Loucy (cell line): ENCODE results near the gene SLC20A1.

Experiments
- H2AFZ ChIP-seq: fragments of 200-600 bp; sonication (generic); 2 replicates; pipeline ENCODE4 v1.6.0; 2016; ENCODE audit warnings: antibody characterized with exemption, mild to moderate bottlenecking, low read length, moderate library complexity
- H3F3A ChIP-seq: fragments of 200-600 bp; 2 replicates; pipeline ENCODE4 v1.6.0; 2016; ENCODE audit warnings: antibody characterized with exemption, low read depth, mild to moderate bottlenecking
- H3K27me3 ChIP-seq: fragments of 200-600 bp; sonication (generic); 2 replicates; pipeline ENCODE4 v1.6.1; 2014; ENCODE audit warnings: low read length, mild to moderate bottlenecking; ENCODE audit not compliant: insufficient read depth, poor library complexity, severe bottlenecking
- H3K36me3 ChIP-seq: fragments of 200-600 bp; sonication (generic); 2 replicates; pipeline ENCODE4 v1.6.1; 2016; ENCODE audit warnings: low read length; ENCODE audit not compliant: insufficient read depth
- H3K4me1 ChIP-seq: fragments of 200-600 bp; sonication (generic); 2 replicates; pipeline ENCODE4 v1.5.1; 2014; ENCODE audit warnings: low read length, mild to moderate bottlenecking; ENCODE audit not compliant: insufficient read depth, poor library complexity, severe bottlenecking
- H3K4me2 ChIP-seq: fragments of 200-600 bp; sonication (generic); 2 replicates; pipeline ENCODE4 v1.6.0; 2014; ENCODE audit warnings: antibody characterized with exemption, low read length, low read depth, mild to moderate bottlenecking; ENCODE audit not compliant: poor library complexity, severe bottlenecking
- H3K4me3 ChIP-seq: fragments of 200-600 bp; sonication (generic); 2 replicates; pipeline ENCODE4 v1.5.1; 2014; ENCODE audit warnings: low read length, mild to moderate bottlenecking, mixed read lengths; ENCODE audit not compliant: poor library complexity, severe bottlenecking
- H3K79me2 ChIP-seq: fragments of 200-600 bp; sonication (generic); 2 replicates; pipeline ENCODE4 v1.6.1; 2014; ENCODE audit warnings: low read length; ENCODE audit not compliant: insufficient read depth
- H3K9ac ChIP-seq: fragments of 200-600 bp; sonication (generic); 2 replicates; pipeline ENCODE4 v1.6.0; 2014; ENCODE audit warnings: mild to moderate bottlenecking, low read depth, low read length, moderate library complexity; ENCODE audit not compliant: poor library complexity, severe bottlenecking
- H3K9me2 ChIP-seq: fragments of 200-600 bp; sonication (generic); replicated peaks from 2 replicates; pipeline ENCODE4 v1.6.1; 2016; ENCODE audit warnings: low read depth, low read length, mixed read lengths
- H3K9me3 ChIP-seq: fragments of 200-600 bp; sonication (generic); 2 replicates; pipeline ENCODE4 v1.6.1; 2014; ENCODE audit warnings: mild to moderate bottlenecking, antibody characterized with exemption, low read length, low read depth; ENCODE audit not compliant: insufficient read depth
- H4K20me1 ChIP-seq: fragments of 200-600 bp; sonication (generic); 2 replicates; pipeline ENCODE4 v1.6.0; 2014; ENCODE audit warnings: antibody characterized with exemption, low read length, mild to moderate bottlenecking; ENCODE audit not compliant: insufficient read depth, poor library complexity, severe bottlenecking
- EZH2phosphoT487 ChIP-seq: fragments of 200-600 bp; IDR thresholded peaks from 2 replicates; pipeline ENCODE4 v1.6.1; 2018; ENCODE audit warnings: antibody characterized with exemption, mild to moderate bottlenecking, moderate library complexity, borderline replicate concordance
- TF ChIP-seq, protein P1 (sequence below): fragments of 200-600 bp; sonication (generic); conservative IDR thresholded peaks from 2 replicates; pipeline ENCODE4 v1.5.1; 2014; ENCODE audit warnings: mild to moderate bottlenecking, antibody characterized with exemption, low read length

Gene SLC20A1

DNA sequence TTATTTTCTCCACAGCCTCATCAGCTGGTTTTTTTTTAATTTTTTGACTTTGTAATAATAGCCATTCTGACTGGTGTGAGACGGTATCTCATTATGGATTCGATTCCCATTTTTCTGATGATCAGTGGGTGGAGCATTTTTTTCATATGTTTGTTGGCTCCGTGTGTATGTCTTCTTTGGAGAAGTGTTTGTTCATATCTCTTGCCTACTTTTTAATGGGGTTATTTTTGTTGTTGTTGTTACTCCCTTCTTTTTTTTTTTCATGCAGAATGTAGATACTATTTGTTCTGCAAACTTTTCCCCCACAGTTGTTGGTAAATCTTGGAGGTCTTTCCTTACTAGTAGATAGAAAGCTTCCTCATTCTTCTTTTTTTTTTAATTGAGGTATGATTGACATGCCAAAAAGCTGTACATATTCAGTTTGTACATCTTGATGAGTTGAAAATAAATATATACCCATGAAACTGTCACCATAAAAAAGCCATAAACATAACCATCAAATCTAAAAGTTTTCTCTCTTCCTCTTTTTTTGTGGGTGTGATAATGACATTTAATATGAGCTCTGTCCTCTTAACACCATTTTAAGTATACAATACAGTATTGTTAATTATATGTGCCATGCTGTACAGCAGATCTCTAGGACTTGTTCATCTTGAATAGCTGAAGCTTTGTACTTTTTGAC, 53.2 kb downstream of the SLC20A1 start:
- H3K36me3 ChIP-seq, result no peaks in the 10 kb centered on the region
- H2AFZ ChIP-seq, result no peak overlapping the region
- no peaks in the 10 kb centered on the region for H4K20me1 ChIP-seq
- H3K79me2 ChIP-seq, result no peaks in the 10 kb centered on the region
- H3K9me3 ChIP-seq, result no peaks in the 10 kb centered on the region
- H3K9ac ChIP-seq, result no peak overlapping the region
- H3K4me2 ChIP-seq, result no peak overlapping the region
- no peaks in the 10 kb centered on the region for H3F3A ChIP-seq
- no peaks in the 10 kb centered on the region for H3K27me3 ChIP-seq
- TF ChIP-seq EZH2phosphoT487, result no peak
- TF ChIP-seq, protein P1, sequence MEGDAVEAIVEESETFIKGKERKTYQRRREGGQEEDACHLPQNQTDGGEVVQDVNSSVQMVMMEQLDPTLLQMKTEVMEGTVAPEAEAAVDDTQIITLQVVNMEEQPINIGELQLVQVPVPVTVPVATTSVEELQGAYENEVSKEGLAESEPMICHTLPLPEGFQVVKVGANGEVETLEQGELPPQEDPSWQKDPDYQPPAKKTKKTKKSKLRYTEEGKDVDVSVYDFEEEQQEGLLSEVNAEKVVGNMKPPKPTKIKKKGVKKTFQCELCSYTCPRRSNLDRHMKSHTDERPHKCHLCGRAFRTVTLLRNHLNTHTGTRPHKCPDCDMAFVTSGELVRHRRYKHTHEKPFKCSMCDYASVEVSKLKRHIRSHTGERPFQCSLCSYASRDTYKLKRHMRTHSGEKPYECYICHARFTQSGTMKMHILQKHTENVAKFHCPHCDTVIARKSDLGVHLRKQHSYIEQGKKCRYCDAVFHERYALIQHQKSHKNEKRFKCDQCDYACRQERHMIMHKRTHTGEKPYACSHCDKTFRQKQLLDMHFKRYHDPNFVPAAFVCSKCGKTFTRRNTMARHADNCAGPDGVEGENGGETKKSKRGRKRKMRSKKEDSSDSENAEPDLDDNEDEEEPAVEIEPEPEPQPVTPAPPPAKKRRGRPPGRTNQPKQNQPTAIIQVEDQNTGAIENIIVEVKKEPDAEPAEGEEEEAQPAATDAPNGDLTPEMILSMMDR, result no peak
- H3K4me1 ChIP-seq, result peaks cover 26% of the 10 kb centered on the region
- H3K4me3 ChIP-seq, result no peak overlapping the region
- no peaks in the 10 kb centered on the region for H3K9me2 ChIP-seq

DNA sequence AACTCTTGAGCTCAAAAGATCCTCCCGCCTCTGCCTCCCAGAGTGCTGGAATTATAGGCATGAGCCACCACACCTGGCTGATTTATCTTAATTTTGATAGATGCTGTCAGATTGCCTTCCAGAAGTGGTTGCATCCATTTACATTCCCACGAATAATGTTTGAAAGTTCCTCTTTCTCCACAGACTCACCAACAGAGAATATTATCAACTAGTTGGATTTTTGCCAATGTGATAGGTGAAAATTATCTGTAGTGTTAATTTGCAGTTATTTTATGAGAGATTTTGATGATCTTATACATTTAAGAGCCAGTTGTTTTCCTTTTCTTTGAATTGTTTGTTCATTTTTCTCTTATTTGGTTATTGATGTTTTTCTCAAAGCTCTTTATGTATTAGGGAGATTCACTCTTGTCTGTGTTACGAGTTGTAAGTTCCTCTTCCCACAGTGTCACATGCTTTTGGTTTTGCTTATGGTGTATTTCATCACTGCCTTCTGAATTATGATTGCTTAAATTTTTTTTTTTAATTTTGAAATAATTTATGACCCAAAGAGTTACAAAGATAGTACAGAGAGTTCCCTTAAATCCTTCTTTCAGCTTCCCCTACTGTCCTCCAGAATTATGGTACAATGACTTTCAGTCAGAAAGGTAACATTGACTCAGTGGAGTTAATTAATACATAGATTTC, 54.4 kb downstream of the SLC20A1 start:
- H3K79me2 ChIP-seq, result no peaks in the 10 kb centered on the region
- H3K27me3 ChIP-seq, result no peaks in the 10 kb centered on the region
- no peak for TF ChIP-seq EZH2phosphoT487
- TF ChIP-seq, protein P1, result no peak
- no peaks in the 10 kb centered on the region for H3K36me3 ChIP-seq
- no peak overlapping the region for H2AFZ ChIP-seq
- no peaks in the 10 kb centered on the region for H3K9me2 ChIP-seq
- no peaks in the 10 kb centered on the region for H3F3A ChIP-seq
- no peaks in the 10 kb centered on the region for H3K9me3 ChIP-seq
- H3K4me2 ChIP-seq, result no peak overlapping the region
- H3K9ac ChIP-seq, result no peak overlapping the region
- H4K20me1 ChIP-seq, result no peaks in the 10 kb centered on the region
- H3K4me1 ChIP-seq, result peaks cover 29% of the 10 kb centered on the region
- no peak overlapping the region for H3K4me3 ChIP-seq

DNA sequence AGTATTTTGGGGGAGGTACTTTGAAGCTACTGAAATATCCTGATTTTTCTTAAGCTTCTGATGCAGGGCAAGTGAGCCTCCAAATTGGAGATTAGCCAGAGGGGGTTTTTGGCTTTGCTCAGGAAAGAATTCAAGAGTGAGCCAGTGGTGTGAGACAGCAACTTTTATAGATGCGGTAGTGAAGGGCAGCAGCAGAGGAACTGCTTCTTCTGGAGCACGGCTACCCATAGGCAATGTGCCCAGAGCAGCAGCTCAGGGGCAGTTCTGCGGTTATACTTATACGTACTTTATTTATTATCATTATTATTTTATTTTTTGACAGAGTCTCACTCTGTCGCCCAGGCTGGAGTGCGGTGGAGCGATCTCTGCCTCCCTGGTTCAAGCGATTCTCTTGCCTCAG, 55.3 kb downstream of the SLC20A1 start:
- Histone ChIP-seq H3K36me3 (no peaks in the 10 kb centered on the region), H3K4me1 (peaks cover 38% of the 10 kb centered on the region), H3K9me3 (no peaks in the 10 kb centered on the region), H3K9ac (no peak overlapping the region), H4K20me1 (no peaks in the 10 kb centered on the region), H2AFZ (no peak overlapping the region), H3K9me2 (no peaks in the 10 kb centered on the region), H3K79me2 (no peaks in the 10 kb centered on the region), H3K27me3 (no peaks in the 10 kb centered on the region), H3F3A (no peaks in the 10 kb centered on the region), H3K4me2 (no peak overlapping the region), H3K4me3 (no peak overlapping the region)
- no peak for TF ChIP-seq EZH2phosphoT487
- TF ChIP-seq, protein P1, result no peak
